Astrocyte (in vitro differentiated cells and primary cell): ENCODE measurements around the gene MEGF6. TPM values are rescaled to one million over a fixed set of nuclear protein-coding genes. Genes with fewer than 3 reads are reported as not detected.

ENCODE experiments used
- DNase-seq: peaks from one replicate; pipeline ENCODE4 v3.0.0-alpha.2; 2010; ENCODE audit warnings: low read depth
- FAIRE-seq: peaks from 2 replicates; lab custom pipeline; 2011; peaks lifted over from hg19 to GRCh38; lab: Jason Lieb, UNC
- H2AFZ ChIP-seq: 2 replicates; pipeline ENCODE4 v1.6.0; 2012; ENCODE audit warnings: low read depth, low read length, inconsistent platforms
- H3K27ac ChIP-seq: 2 replicates; pipeline ENCODE4 v1.5.1; 2011; ENCODE audit warnings: low read depth, low read length, inconsistent platforms
- H3K27me3 ChIP-seq: 2 replicates; pipeline ENCODE4 v1.6.0; 2011; ENCODE audit warnings: low read length, inconsistent platforms; ENCODE audit not compliant: insufficient read depth
- H3K36me3 ChIP-seq: 2 replicates; pipeline ENCODE4 v1.5.1; 2011; ENCODE audit warnings: low read length, inconsistent platforms; ENCODE audit not compliant: insufficient read depth
- H3K4me1 ChIP-seq: 2 replicates; pipeline ENCODE4 v1.5.1; 2011; ENCODE audit warnings: low read length, inconsistent platforms; ENCODE audit not compliant: insufficient read depth
- H3K4me2 ChIP-seq: 2 replicates; pipeline ENCODE4 v1.6.0; 2012; ENCODE audit warnings: low read length, inconsistent platforms
- H3K4me3 ChIP-seq: 2 replicates; pipeline ENCODE4 v1.5.1; 2011; ENCODE audit warnings: low read depth, mild to moderate bottlenecking, low read length, inconsistent platforms; ENCODE audit not compliant: insufficient read depth
- H3K79me2 ChIP-seq: 2 replicates; pipeline ENCODE4 v1.6.0; 2012; ENCODE audit warnings: mild to moderate bottlenecking, low read length, inconsistent platforms; ENCODE audit not compliant: insufficient read depth
- H3K9ac ChIP-seq: 2 replicates; pipeline ENCODE4 v1.6.0; 2012; ENCODE audit warnings: mild to moderate bottlenecking, low read length, inconsistent platforms
- H3K9me3 ChIP-seq: 2 replicates; pipeline ENCODE4 v1.5.1; 2012; ENCODE audit warnings: low read depth, mild to moderate bottlenecking, low read length, inconsistent platforms; ENCODE audit not compliant: insufficient read depth
- H4K20me1 ChIP-seq: 2 replicates; pipeline ENCODE4 v1.6.0; 2012; ENCODE audit warnings: low read length, inconsistent platforms; ENCODE audit not compliant: insufficient read depth
- H3K27ac Mint-ChIP-seq: one replicate; pipeline ENCODE4 v1.8.0; 2021; ENCODE audit warnings: mild to moderate bottlenecking, mixed read lengths; ENCODE audit not compliant: unreplicated experiment
- H3K27me3 Mint-ChIP-seq: one replicate; pipeline ENCODE4 v1.8.0; 2021; ENCODE audit warnings: low read depth, mixed read lengths; ENCODE audit not compliant: unreplicated experiment
- H3K36me3 Mint-ChIP-seq: one replicate; pipeline ENCODE4 v1.8.0; 2021; ENCODE audit warnings: low read depth, mixed read lengths; ENCODE audit not compliant: unreplicated experiment
- H3K4me1 Mint-ChIP-seq: one replicate; pipeline ENCODE4 v1.8.0; 2021; ENCODE audit warnings: low read depth, mixed read lengths; ENCODE audit not compliant: unreplicated experiment
- H3K4me3 Mint-ChIP-seq: one replicate; pipeline ENCODE4 v1.8.0; 2021; ENCODE audit warnings: mild to moderate bottlenecking, moderate library complexity, mixed read lengths; ENCODE audit not compliant: unreplicated experiment
- H3K9me3 Mint-ChIP-seq: one replicate; pipeline ENCODE4 v1.8.0; 2021; ENCODE audit warnings: mild to moderate bottlenecking, mixed read lengths; ENCODE audit not compliant: unreplicated experiment
- CTCF ChIP-seq: IDR thresholded peaks from 2 replicates; pipeline ENCODE4 v1.5.1; 2011; ENCODE audit warnings: low read depth, mild to moderate bottlenecking, inconsistent platforms, low read length, moderate library complexity; ENCODE audit not compliant: insufficient read depth
- EZH2 ChIP-seq: IDR thresholded peaks from 2 replicates; pipeline ENCODE4 v1.6.1; 2012; ENCODE audit warnings: mild to moderate bottlenecking, low read length, inconsistent platforms; ENCODE audit not compliant: insufficient read depth
- total RNA-seq: library from RNA; stranded (reverse); gene quantifications from 2 replicates; pipeline ENCODE4 v1.2.1, GENCODE V29; 2021

Gene MEGF6
- total RNA-seq, 1 donor from 2014 or later: 14.8 TPM

GRCh38 chr1:3646596-3646995, 35.3 kb upstream of the MEGF6 start:
- no peaks in the 10 kb centered on the region for H3K9me3 ChIP-seq
- H2AFZ ChIP-seq: no peak overlapping the region
- peaks cover 7% of the 10 kb centered on the region for H3K79me2 ChIP-seq
- peaks cover 6% of the 10 kb centered on the region for H3K4me1 ChIP-seq
- no peak for DNase-seq
- peaks cover 13% of the 10 kb centered on the region for H3K27me3 ChIP-seq
- Mint-ChIP-seq H3K4me1 (no peaks in the 10 kb centered on the region), H3K4me3 (no peak overlapping the region), H3K27me3 (peaks cover 8% of the 10 kb centered on the region), H3K9me3 (no peaks in the 10 kb centered on the region), H3K36me3 (peaks cover 3% of the 10 kb centered on the region), H3K27ac (no peak overlapping the region)
- H3K4me2 ChIP-seq: no peak overlapping the region
- TF ChIP-seq CTCF: no peak
- no peak for TF ChIP-seq EZH2
- H3K4me3 ChIP-seq: no peak overlapping the region
- H3K9ac ChIP-seq: no peak overlapping the region
- FAIRE-seq: no peak
- peaks cover 11% of the 10 kb centered on the region for H3K36me3 ChIP-seq
- no peaks in the 10 kb centered on the region for H4K20me1 ChIP-seq
- H3K27ac ChIP-seq: no peak overlapping the region

GRCh38 chr1:3645666-3646355, 34.5 kb upstream of the MEGF6 start:
- H3K27ac Mint-ChIP-seq: no peak overlapping the region
- Histone ChIP-seq H3K79me2 (peaks cover 7% of the 10 kb centered on the region), H3K4me3 (no peak overlapping the region), H3K4me2 (no peak overlapping the region), H4K20me1 (no peaks in the 10 kb centered on the region), H3K9me3 (no peaks in the 10 kb centered on the region), H3K27ac (no peak overlapping the region), H3K4me1 (peaks cover 6% of the 10 kb centered on the region), H3K9ac (no peak overlapping the region), H3K36me3 (peaks cover 11% of the 10 kb centered on the region), H3K27me3 (peaks cover 7% of the 10 kb centered on the region), H2AFZ (no peak overlapping the region)
- H3K27me3 Mint-ChIP-seq: peaks cover 5% of the 10 kb centered on the region
- peaks cover 3% of the 10 kb centered on the region for H3K36me3 Mint-ChIP-seq
- H3K4me1 Mint-ChIP-seq: no peaks in the 10 kb centered on the region
- H3K9me3 Mint-ChIP-seq: no peaks in the 10 kb centered on the region
- FAIRE-seq (no peak), DNase-seq (no peak)
- TF ChIP-seq EZH2: no peak
- no peak for TF ChIP-seq CTCF
- no peak overlapping the region for H3K4me3 Mint-ChIP-seq

GRCh38 chr1:3645247-3645646, 33.9 kb upstream of the MEGF6 start:
- peaks cover 11% of the 10 kb centered on the region for H3K36me3 ChIP-seq
- Mint-ChIP-seq H3K4me1 (no peaks in the 10 kb centered on the region), H3K4me3 (no peak overlapping the region)

More at GRCh38 chr1:3645247-3645646, 33.9 kb upstream of the MEGF6 start:
- peaks cover 2% of the 10 kb centered on the region for H3K27me3 Mint-ChIP-seq
- Histone ChIP-seq H2AFZ (no peak overlapping the region), H3K79me2 (peaks cover 7% of the 10 kb centered on the region), H3K4me3 (no peak overlapping the region), H4K20me1 (no peaks in the 10 kb centered on the region), H3K27ac (no peak overlapping the region), H3K4me2 (no peak overlapping the region), H3K4me1 (peaks cover 6% of the 10 kb centered on the region), H3K9ac (no peak overlapping the region), H3K9me3 (no peaks in the 10 kb centered on the region), H3K27me3 (peaks cover 3% of the 10 kb centered on the region)
- H3K36me3 Mint-ChIP-seq: peaks cover 3% of the 10 kb centered on the region
- no peak overlapping the region for H3K27ac Mint-ChIP-seq
- TF ChIP-seq CTCF: no peak
- TF ChIP-seq EZH2: no peak
- no peak for FAIRE-seq
- H3K9me3 Mint-ChIP-seq: no peaks in the 10 kb centered on the region
- DNase-seq: no peak
